Inflammatory macrophage (primary cell): Measurements from ENCODE around the gene G2E3.
A peak's percentile ranks its signal among the peaks of the same experiment; 100 is the strongest.
"Not testable (repeated sequence)": the region's sequence is repeated elsewhere in the genome, so short reads cannot be mapped to it uniquely, and the experiment has no call there.

Experiments
- DNase-seq, 2 donors: peaks; one replicate each; pipeline ENCODE4 v3.0.0-alpha.2; 2020 to 2022

Gene G2E3

GRCh38 chr14:30607156-30607780, 48.3 kb downstream of the G2E3 start:
- no peak for DNase-seq

- no peak for DNase-seq
These were observed 49.6 kb downstream of the G2E3 start for GRCh38 chr14:30608533-30609006.

GRCh38 chr14:30610787-30611343, 51.9 kb downstream of the G2E3 start:
- DNase-seq = peak; percentile 89 to 91

- DNase-seq = no peak
These were observed 55.2 kb downstream of the G2E3 start for GRCh38 chr14:30614155-30614554.

- DNase-seq = peak; percentile 78 to 84
These were observed 61.2 kb downstream of the G2E3 start for GRCh38 chr14:30620178-30620577.

GRCh38 chr14:30621354-30621939, 62.5 kb downstream of the G2E3 start:
- peak; percentile 79 to 81 for DNase-seq

GRCh38 chr14:30621940-30622830, 63.2 kb downstream of the G2E3 start, which contains the start of gene SCFD1:
Gene SCFD1, plus strand, starts transcription at chr14:30622319. Its CDS starts 20 bp downstream, at chr14:30622339.
- DNase-seq = peak; percentile 95 to 96

- DNase-seq = no peak
These were observed 64.6 kb downstream of the G2E3 start for GRCh38 chr14:30623412-30624131.

- DNase-seq = no peak
These were observed 65.1 kb downstream of the G2E3 start for GRCh38 chr14:30624132-30624423.

GRCh38 chr14:30625533-30625932, 66.6 kb downstream of the G2E3 start:
- no peak for DNase-seq

GRCh38 chr14:30629432-30629831, 70.5 kb downstream of the G2E3 start:
- not testable (repeated sequence) for DNase-seq

GRCh38 chr14:30630248-30630647, 71.3 kb downstream of the G2E3 start:
- DNase-seq = no peak

- no peak for DNase-seq
These were observed 73.8 kb downstream of the G2E3 start for GRCh38 chr14:30632730-30633129.

GRCh38 chr14:30638926-30639325, 80.0 kb downstream of the G2E3 start:
- peak; percentile 34 to 42 for DNase-seq

- DNase-seq = no peak
These were observed 82.2 kb downstream of the G2E3 start for GRCh38 chr14:30641207-30641606.

- DNase-seq = not testable (repeated sequence)
These were observed 85.5 kb downstream of the G2E3 start for GRCh38 chr14:30644462-30644861.

GRCh38 chr14:30645600-30645999, 86.6 kb downstream of the G2E3 start:
- no peak for DNase-seq

- no peak for DNase-seq
These were observed 89.5 kb downstream of the G2E3 start for GRCh38 chr14:30648471-30648870.

- no peak for DNase-seq
These were observed 93.0 kb downstream of the G2E3 start for GRCh38 chr14:30651937-30652336.

GRCh38 chr14:30655124-30655523, 96.2 kb downstream of the G2E3 start:
- no peak for DNase-seq

- DNase-seq = no peak
These were observed 96.7 kb downstream of the G2E3 start for GRCh38 chr14:30655658-30656057.

- DNase-seq = peak; percentile 32 to 38
These were observed 97.3 kb downstream of the G2E3 start for GRCh38 chr14:30656190-30656632.
